ENCODE measurements around the gene BCR.

DNA sequence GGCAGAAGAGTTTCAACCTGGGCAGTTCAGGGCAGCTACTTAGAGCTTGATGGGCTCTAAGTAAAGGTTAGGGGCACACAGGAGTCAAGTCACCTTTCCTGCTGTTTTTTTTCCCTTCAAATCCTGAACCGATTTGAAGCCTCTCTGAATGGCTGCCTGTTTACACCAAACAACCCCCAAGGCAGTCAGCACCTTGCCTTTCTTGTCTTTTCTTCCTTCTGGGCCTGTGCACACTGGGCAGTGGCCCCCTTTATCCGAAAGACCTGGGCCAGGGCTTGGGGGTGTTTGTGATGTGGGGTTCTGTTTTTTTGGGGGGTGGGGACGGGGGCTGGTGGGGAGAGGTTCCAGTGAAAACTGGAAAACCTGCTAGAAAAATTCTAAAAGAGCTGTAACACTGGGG is 42.8 kb upstream of the BCR start:
- TF ChIP-seq, protein P1, sequence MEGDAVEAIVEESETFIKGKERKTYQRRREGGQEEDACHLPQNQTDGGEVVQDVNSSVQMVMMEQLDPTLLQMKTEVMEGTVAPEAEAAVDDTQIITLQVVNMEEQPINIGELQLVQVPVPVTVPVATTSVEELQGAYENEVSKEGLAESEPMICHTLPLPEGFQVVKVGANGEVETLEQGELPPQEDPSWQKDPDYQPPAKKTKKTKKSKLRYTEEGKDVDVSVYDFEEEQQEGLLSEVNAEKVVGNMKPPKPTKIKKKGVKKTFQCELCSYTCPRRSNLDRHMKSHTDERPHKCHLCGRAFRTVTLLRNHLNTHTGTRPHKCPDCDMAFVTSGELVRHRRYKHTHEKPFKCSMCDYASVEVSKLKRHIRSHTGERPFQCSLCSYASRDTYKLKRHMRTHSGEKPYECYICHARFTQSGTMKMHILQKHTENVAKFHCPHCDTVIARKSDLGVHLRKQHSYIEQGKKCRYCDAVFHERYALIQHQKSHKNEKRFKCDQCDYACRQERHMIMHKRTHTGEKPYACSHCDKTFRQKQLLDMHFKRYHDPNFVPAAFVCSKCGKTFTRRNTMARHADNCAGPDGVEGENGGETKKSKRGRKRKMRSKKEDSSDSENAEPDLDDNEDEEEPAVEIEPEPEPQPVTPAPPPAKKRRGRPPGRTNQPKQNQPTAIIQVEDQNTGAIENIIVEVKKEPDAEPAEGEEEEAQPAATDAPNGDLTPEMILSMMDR (IDR thresholded peaks at IDR 0.05): no peak
- TF ChIP-seq POLR2A (IDR thresholded peaks at IDR 0.05): no peak
